DOHH2 (cell line): ENCODE data around the gene KNTC1.

Experiments used
- H3F3A ChIP-seq: fragments of 200-600 bp; sonication (generic), shearing (Covaris generic); 2 replicates; pipeline ENCODE4 v1.6.0; 2016; ENCODE audit warnings: antibody characterized with exemption, mild to moderate bottlenecking; ENCODE audit not compliant: control insufficient read depth, insufficient read depth
- H3K27ac ChIP-seq: fragments of 200-600 bp; sonication (generic); 2 replicates; pipeline ENCODE4 v1.5.1; 2014; ENCODE audit warnings: low read depth, mild to moderate bottlenecking, low read length, moderate library complexity
- H3K27me3 ChIP-seq: fragments of 200-600 bp; sonication (generic); 2 replicates; pipeline ENCODE4 v1.6.1; 2014; ENCODE audit warnings: mild to moderate bottlenecking, low read length, mixed read lengths; ENCODE audit not compliant: control insufficient read depth
- H3K36me3 ChIP-seq: fragments of 200-600 bp; sonication (generic); 2 replicates; pipeline ENCODE4 v1.6.1; 2014; ENCODE audit warnings: mild to moderate bottlenecking, low read length, moderate library complexity, mixed read lengths; ENCODE audit not compliant: control insufficient read depth
- H3K4me1 ChIP-seq: fragments of 200-600 bp; sonication (generic); 2 replicates; pipeline ENCODE4 v1.6.1; 2014; ENCODE audit warnings: mild to moderate bottlenecking, low read length, mixed read lengths; ENCODE audit not compliant: control insufficient read depth
- H3K4me2 ChIP-seq: fragments of 200-600 bp; sonication (generic); 2 replicates; pipeline ENCODE4 v1.6.0; 2014; ENCODE audit warnings: mild to moderate bottlenecking, low read length, moderate library complexity
- H3K4me3 ChIP-seq: fragments of 200-600 bp; sonication (generic); 2 replicates; pipeline ENCODE4 v1.5.1; 2014; ENCODE audit warnings: mild to moderate bottlenecking, low read length, mixed read lengths
- H3K79me2 ChIP-seq: fragments of 200-600 bp; sonication (generic); 2 replicates; pipeline ENCODE4 v1.6.1; 2014; ENCODE audit warnings: mild to moderate bottlenecking, low read length, mixed read lengths; ENCODE audit not compliant: control insufficient read depth
- H3K9me2 ChIP-seq: fragments of 200-600 bp; sonication (generic); replicated peaks from 2 replicates; pipeline ENCODE4 v1.6.1; 2014; ENCODE audit warnings: mild to moderate bottlenecking, low read length, mixed read lengths; ENCODE audit not compliant: control insufficient read depth
- H3K9me3 ChIP-seq: fragments of 200-600 bp; sonication (generic); 2 replicates; pipeline ENCODE4 v1.6.1; 2014; ENCODE audit warnings: antibody characterized with exemption, low read length, mixed read lengths; ENCODE audit not compliant: control insufficient read depth, insufficient read depth
- H4K20me1 ChIP-seq: fragments of 200-600 bp; sonication (generic); 2 replicates; pipeline ENCODE4 v1.6.0; 2014; ENCODE audit warnings: low read depth, mild to moderate bottlenecking, antibody characterized with exemption, low read length, moderate library complexity; ENCODE audit not compliant: control insufficient read depth, insufficient read depth
- CTCF ChIP-seq: fragments of 200-600 bp; sonication (generic); IDR thresholded peaks from one replicate; pipeline ENCODE4 v1.5.1; 2014; ENCODE audit warnings: antibody characterized with exemption, mild to moderate bottlenecking, low read depth, low read length; ENCODE audit not compliant: poor library complexity, severe bottlenecking
- EZH2phosphoT487 ChIP-seq: fragments of 200-600 bp; sonication (generic); IDR thresholded peaks from 2 replicates; pipeline ENCODE4 v1.6.1; 2017; ENCODE audit warnings: borderline replicate concordance, mild to moderate bottlenecking, antibody characterized with exemption, low read length, moderate library complexity, mixed read lengths

KNTC1 gene

GRCh38 chr12:122656298-122656697 lies 129.2 kb downstream of the KNTC1 start:
- no peak overlapping the region for H3K27ac ChIP-seq
- H3K4me3 ChIP-seq, result no peak overlapping the region
- no peaks in the 10 kb centered on the region for H4K20me1 ChIP-seq
- TF ChIP-seq CTCF (no peak), EZH2phosphoT487 (no peak)
- no peaks in the 10 kb centered on the region for H3F3A ChIP-seq
- no peaks in the 10 kb centered on the region for H3K9me2 ChIP-seq
- no peaks in the 10 kb centered on the region for H3K36me3 ChIP-seq
- no peaks in the 10 kb centered on the region for H3K4me1 ChIP-seq
- no peak overlapping the region for H3K4me2 ChIP-seq
- H3K27me3 ChIP-seq, result no peaks in the 10 kb centered on the region
- no peaks in the 10 kb centered on the region for H3K9me3 ChIP-seq
- no peaks in the 10 kb centered on the region for H3K79me2 ChIP-seq

GRCh38 chr12:122659579-122659978 lies 132.5 kb downstream of the KNTC1 start:
- no peaks in the 10 kb centered on the region for H3K36me3 ChIP-seq
- no peaks in the 10 kb centered on the region for H3K27me3 ChIP-seq
- H3K4me2 ChIP-seq, result no peak overlapping the region
- H4K20me1 ChIP-seq, result no peaks in the 10 kb centered on the region
- H3K9me3 ChIP-seq, result no peaks in the 10 kb centered on the region
- H3K4me1 ChIP-seq, result no peaks in the 10 kb centered on the region
- TF ChIP-seq CTCF (no peak), EZH2phosphoT487 (no peak)
- H3F3A ChIP-seq, result no peaks in the 10 kb centered on the region
- no peaks in the 10 kb centered on the region for H3K9me2 ChIP-seq
- H3K79me2 ChIP-seq, result no peaks in the 10 kb centered on the region
- H3K27ac ChIP-seq, result no peak overlapping the region
- H3K4me3 ChIP-seq, result no peak overlapping the region

GRCh38 chr12:122661246-122661645 lies 134.2 kb downstream of the KNTC1 start:
- H3K9me3 ChIP-seq, result no peaks in the 10 kb centered on the region
- no peaks in the 10 kb centered on the region for H3K9me2 ChIP-seq
- H3K36me3 ChIP-seq, result no peaks in the 10 kb centered on the region
- no peaks in the 10 kb centered on the region for H3K4me1 ChIP-seq
- no peaks in the 10 kb centered on the region for H3K79me2 ChIP-seq
- no peak overlapping the region for H3K4me3 ChIP-seq
- TF ChIP-seq EZH2phosphoT487 (no peak), CTCF (no peak)
- no peaks in the 10 kb centered on the region for H3F3A ChIP-seq
- no peaks in the 10 kb centered on the region for H3K27me3 ChIP-seq
- no peak overlapping the region for H3K4me2 ChIP-seq
- no peak overlapping the region for H3K27ac ChIP-seq
- H4K20me1 ChIP-seq, result no peaks in the 10 kb centered on the region

- no peak for TF ChIP-seq CTCF
- TF ChIP-seq EZH2phosphoT487, result no peak
- Histone ChIP-seq H3K36me3 (no peaks in the 10 kb centered on the region), H3K27me3 (no peaks in the 10 kb centered on the region), H4K20me1 (no peaks in the 10 kb centered on the region), H3K4me2 (no peak overlapping the region), H3K79me2 (no peaks in the 10 kb centered on the region), H3K4me1 (no peaks in the 10 kb centered on the region), H3F3A (no peaks in the 10 kb centered on the region), H3K9me3 (no peaks in the 10 kb centered on the region), H3K4me3 (no peak overlapping the region), H3K9me2 (no peaks in the 10 kb centered on the region), H3K27ac (no peak overlapping the region)
Measured at GRCh38 chr12:122661938-122662337, 134.9 kb downstream of the KNTC1 start.
